Osteoblast (primary cell): ENCODE data around the gene AOC2. TPM values are rescaled to one million over a fixed set of nuclear protein-coding genes. Genes with fewer than 3 reads are reported as not detected.

Source experiments
- DNase-seq: peaks from one replicate; pipeline ENCODE4 v3.0.0; 2011; ENCODE audit warnings: low spot score, mixed read lengths; ENCODE audit not compliant: insufficient read length; ENCODE audit errors: missing footprints
- H2AFZ ChIP-seq: 2 replicates; pipeline ENCODE4 v1.6.0; 2011; ENCODE audit warnings: mild to moderate bottlenecking, low read length
- H3K27ac ChIP-seq: 2 replicates; pipeline ENCODE4 v1.5.1; 2011; ENCODE audit warnings: mild to moderate bottlenecking, low read depth, low read length, moderate library complexity
- H3K27me3 ChIP-seq: 2 replicates; pipeline ENCODE4 v1.6.0; 2012; ENCODE audit warnings: mild to moderate bottlenecking, control low read depth, inconsistent platforms, low read length, moderate library complexity; ENCODE audit not compliant: insufficient read depth
- H3K36me3 ChIP-seq: 2 replicates; pipeline ENCODE4 v1.5.1; 2011; ENCODE audit warnings: mild to moderate bottlenecking, low read length, control low read depth, moderate library complexity; ENCODE audit not compliant: insufficient read depth
- H3K4me1 ChIP-seq: 2 replicates; pipeline ENCODE4 v1.5.1; 2011; ENCODE audit warnings: mild to moderate bottlenecking, low read length, control low read depth, moderate library complexity; ENCODE audit not compliant: insufficient read depth
- H3K4me2 ChIP-seq: 2 replicates; pipeline ENCODE4 v1.6.0; 2011; ENCODE audit warnings: mild to moderate bottlenecking, low read length; ENCODE audit not compliant: insufficient read depth
- H3K4me3 ChIP-seq: fragments of 200-600 bp; sonication (generic); 3 replicates; pipeline ENCODE4 v1.5.1; 2012; ENCODE audit warnings: mild to moderate bottlenecking, low read length, inconsistent platforms; ENCODE audit not compliant: insufficient read depth
- H3K79me2 ChIP-seq: 2 replicates; pipeline ENCODE4 v1.6.0; 2012; ENCODE audit warnings: mild to moderate bottlenecking, low read length, control low read depth, inconsistent platforms; ENCODE audit not compliant: insufficient read depth
- H3K9me3 ChIP-seq: 2 replicates; pipeline ENCODE4 v1.5.1; 2011; ENCODE audit warnings: low read depth, low read length, control low read depth
- H4K20me1 ChIP-seq: 2 replicates; pipeline ENCODE4 v1.6.0; 2012; ENCODE audit warnings: mild to moderate bottlenecking, low read length, control low read depth; ENCODE audit not compliant: insufficient read depth
- CTCF ChIP-seq: IDR thresholded peaks from 2 replicates; pipeline ENCODE4 v1.5.1; 2011; ENCODE audit warnings: mild to moderate bottlenecking, low read depth, low read length, moderate library complexity; ENCODE audit errors: extremely low read depth
- total RNA-seq: library from RNA; depleted of rRNA; stranded (reverse); fragments of >200 nt; gene quantifications from 2 replicates; pipeline ENCODE4 v1.2.3, GENCODE V29; 2012

The AOC2 gene
- total RNA-seq, 1 donor = 0.72 TPM

- no peak overlapping the region for H2AFZ ChIP-seq
- peaks cover 29% of the 10 kb centered on the region for H4K20me1 ChIP-seq
- H3K36me3 ChIP-seq = peaks cover 43% of the 10 kb centered on the region
- TF ChIP-seq CTCF = no peak
- H3K27me3 ChIP-seq = peaks cover 14% of the 10 kb centered on the region
- no peaks in the 10 kb centered on the region for H3K79me2 ChIP-seq
- peak; percentile 32 for DNase-seq
- no peak overlapping the region for H3K4me3 ChIP-seq
- no peak overlapping the region for H3K4me2 ChIP-seq
- no peak overlapping the region for H3K27ac ChIP-seq
- H3K9me3 ChIP-seq = no peaks in the 10 kb centered on the region
- peaks cover 16% of the 10 kb centered on the region for H3K4me1 ChIP-seq
Measured at GRCh38 chr17:42844761-42845555, 578 bp downstream of the AOC2 start.

- peak; percentile 87 for DNase-seq
- no peak overlapping the region for H3K4me3 ChIP-seq
- H3K27me3 ChIP-seq = peaks cover 19% of the 10 kb centered on the region
- no peak for TF ChIP-seq CTCF
- H2AFZ ChIP-seq = no peak overlapping the region
- H3K36me3 ChIP-seq = peaks cover 38% of the 10 kb centered on the region
- no peaks in the 10 kb centered on the region for H3K79me2 ChIP-seq
- peaks cover 29% of the 10 kb centered on the region for H4K20me1 ChIP-seq
- no peak overlapping the region for H3K4me2 ChIP-seq
- peaks cover 16% of the 10 kb centered on the region for H3K4me1 ChIP-seq
- H3K27ac ChIP-seq = no peak overlapping the region
- H3K9me3 ChIP-seq = no peaks in the 10 kb centered on the region
Measured at GRCh38 chr17:42845556-42845917, 1.2 kb downstream of the AOC2 start.

GRCh38 chr17:42845918-42846593, 1.7 kb downstream of the AOC2 start:
- peak; percentile 91 for DNase-seq
- Histone ChIP-seq H3K79me2 (no peaks in the 10 kb centered on the region), H3K4me1 (peaks cover 16% of the 10 kb centered on the region), H2AFZ (no peak overlapping the region), H4K20me1 (peaks cover 29% of the 10 kb centered on the region), H3K4me2 (peak overlapping the region; percentile 52), H3K27ac (peak overlapping the region; percentile 25), H3K4me3 (no peak overlapping the region), H3K9me3 (no peaks in the 10 kb centered on the region), H3K36me3 (peaks cover 34% of the 10 kb centered on the region), H3K27me3 (peaks cover 21% of the 10 kb centered on the region)
- TF ChIP-seq CTCF = no peak

- H3K9me3 ChIP-seq = no peaks in the 10 kb centered on the region
Measured at GRCh38 chr17:42846594-42847280, 2.4 kb downstream of the AOC2 start.

More at GRCh38 chr17:42846594-42847280, 2.4 kb downstream of the AOC2 start:
- Histone ChIP-seq H4K20me1 (peaks cover 29% of the 10 kb centered on the region), H3K79me2 (no peaks in the 10 kb centered on the region), H2AFZ (no peak overlapping the region), H3K4me1 (peaks cover 16% of the 10 kb centered on the region), H3K4me3 (no peak overlapping the region), H3K27me3 (peaks cover 21% of the 10 kb centered on the region), H3K4me2 (peak overlapping the region; percentile 52), H3K27ac (peak overlapping the region; percentile 25), H3K36me3 (peaks cover 28% of the 10 kb centered on the region)
- DNase-seq = peak; percentile 91
- no peak for TF ChIP-seq CTCF
